T-helper 1 cell treated with Interleukin-12 subunit alpha and Interleukin-12 subunit beta and Interleukin-4 antibody, amounts not matched to agents 30 ng/mL and 1 ng/mL, for 36 hours (primary cell): ENCODE results near the gene TREX2. TPM values are rescaled to one million over a fixed set of nuclear protein-coding genes. Genes with fewer than 3 reads are reported as not detected.

Source experiments
- intact Hi-C: fragments of 100-400 bp; cut with micrococcal nuclease; formaldehyde crosslinking; loops from one replicate; pipeline ENCODE4 v1.15.1; 2024
- total RNA-seq: library from RNA; stranded (reverse); gene quantifications from 2 replicates; pipeline ENCODE4 v1.2.3, GENCODE V29; 2022

The TREX2 gene
- total RNA-seq, 1 donor from 2014 or later: 2.4 TPM

GRCh38 chrX:153410888-153411254 lies 35.0 kb downstream of the TREX2 start:
- intact Hi-C loops: loop anchor here (1.0 kb wide), 2 partner anchors 59 to 77 kb away; partner anchors contain the start of genes HAUS7 and ZNF275

- intact Hi-C loops: no loop called here
These were observed 35.5 kb downstream of the TREX2 start for GRCh38 chrX:153410373-153410772.

GRCh38 chrX:153409414-153410101 lies 36.3 kb downstream of the TREX2 start:
- intact Hi-C loops: no loop called here

GRCh38 chrX:153408871-153409351 lies 36.9 kb downstream of the TREX2 start:
- intact Hi-C loops: no loop called here

GRCh38 chrX:153408221-153408721 lies 37.6 kb downstream of the TREX2 start:
- intact Hi-C loops: no loop called here

- intact Hi-C loops: no loop called here
These were observed 38.1 kb downstream of the TREX2 start for GRCh38 chrX:153407736-153408135.

- intact Hi-C loops: no loop called here
These were observed 39.0 kb downstream of the TREX2 start for GRCh38 chrX:153406903-153407302.

GRCh38 chrX:153406011-153406410 lies 39.8 kb downstream of the TREX2 start:
- intact Hi-C loops: no loop called here

GRCh38 chrX:153405426-153405825 lies 40.4 kb downstream of the TREX2 start:
- intact Hi-C loops: no loop called here

GRCh38 chrX:153404333-153404732 lies 41.5 kb downstream of the TREX2 start:
- intact Hi-C loops: loop anchor here (5.0 kb wide), 1 partner anchor 447 kb away; no protein-coding TSS in a partner anchor

GRCh38 chrX:153401133-153401764 lies 44.6 kb downstream of the TREX2 start, which contains the start of gene PNMA6E:
Gene PNMA6E (minus strand): TSS chrX:153401350. CDS start chrX:153398849, 2,501 bp downstream.
- intact Hi-C loops: loop anchor here (2.0 to 5.0 kb wide), 2 partner anchors 66 to 444 kb away; partner anchors contain the start of gene ZNF275

- intact Hi-C loops: loop anchor here (1.0 to 5.0 kb wide), 3 partner anchors 66 to 443 kb away; partner anchors contain the start of gene ZNF275
These were observed 45.4 kb downstream of the TREX2 start for GRCh38 chrX:153400146-153401132.

GRCh38 chrX:153398275-153398960 lies 47.4 kb downstream of the TREX2 start:
- intact Hi-C loops: no loop called here

- intact Hi-C loops: no loop called here
These were observed 48.4 kb downstream of the TREX2 start for GRCh38 chrX:153397256-153397960.

GRCh38 chrX:153396320-153397195 lies 49.3 kb downstream of the TREX2 start:
- intact Hi-C loops: no loop called here

GRCh38 chrX:153395613-153396319 lies 50.1 kb downstream of the TREX2 start:
- intact Hi-C loops: no loop called here

GRCh38 chrX:153394612-153395011 lies 51.2 kb downstream of the TREX2 start:
- intact Hi-C loops: no loop called here
